GM13977 (cell line): Measurements from ENCODE around the gene MTUS2.

Experiments used
- DNase-seq: peaks from one replicate; pipeline ENCODE4 v3.0.0; 2012; ENCODE audit warnings: low spot score
- CTCF ChIP-seq: IDR thresholded peaks from 2 replicates; pipeline ENCODE4 v1.5.1; 2012; ENCODE audit warnings: mild to moderate bottlenecking, control low read depth; ENCODE audit not compliant: insufficient read depth; ENCODE audit errors: extremely low read depth, missing control alignments
- in situ Hi-C: fragments of 300-500 bp; cut with MboI; formaldehyde crosslinking; loops from one replicate; pipeline ENCODE4 v1.12.0; 2022; ENCODE audit warnings: low sequenced_read_pairs, low pct_unique_long_range_greater_than_20kb, mixed read lengths, inconsistent platforms; ENCODE audit not compliant: unreplicated experiment

Gene MTUS2

DNA sequence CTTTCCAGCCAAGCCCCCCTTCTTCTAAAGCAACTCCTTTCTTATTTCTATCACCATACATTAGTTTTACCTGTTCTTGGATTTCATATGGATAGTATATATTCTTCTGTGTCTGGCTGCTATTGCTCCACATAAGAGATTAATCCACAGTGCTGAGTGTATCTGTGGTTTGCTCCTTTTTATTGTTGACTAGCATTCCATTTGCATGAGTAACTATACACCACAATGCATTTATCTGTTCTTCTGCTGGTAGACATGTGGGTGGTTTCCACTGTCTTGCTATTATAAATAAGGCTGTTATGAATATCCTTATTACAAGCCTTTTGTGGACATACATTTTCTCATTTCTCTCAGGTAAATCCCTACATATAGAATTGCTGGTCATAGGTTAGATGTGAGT is 637.2 kb downstream of the MTUS2 start:
- DNase-seq, result no peak
- no peak for TF ChIP-seq CTCF
- in situ Hi-C loops, result no loop called here

DNA sequence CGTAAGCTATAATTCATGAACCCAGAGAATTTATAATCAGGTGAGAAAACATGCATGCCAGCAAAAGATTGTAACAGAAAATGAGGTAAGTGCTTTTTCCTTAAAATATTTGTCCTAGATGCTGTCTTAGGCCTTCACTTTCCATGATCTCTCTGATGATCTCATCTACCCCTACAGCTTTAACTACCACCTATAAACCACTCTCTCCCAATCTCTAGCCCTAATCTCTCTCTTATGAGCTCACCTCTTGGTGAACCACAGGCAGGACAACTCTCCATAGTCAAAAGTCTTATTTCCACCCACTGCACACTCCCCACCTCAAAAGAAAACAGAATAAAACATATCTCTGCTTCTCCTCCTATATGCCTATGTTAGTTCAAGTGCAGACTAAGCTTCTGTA is 638.3 kb downstream of the MTUS2 start:
- in situ Hi-C loops, result no loop called here
- no peak for DNase-seq
- TF ChIP-seq CTCF, result no peak

- in situ Hi-C loops, result no loop called here
- DNase-seq, result no peak
- no peak for TF ChIP-seq CTCF
These were observed 639.7 kb downstream of the MTUS2 start for GRCh38 chr13:29459813-29460355.

- no peak for TF ChIP-seq CTCF
- DNase-seq, result no peak
- in situ Hi-C loops, result no loop called here
These were observed 644.1 kb downstream of the MTUS2 start for GRCh38 chr13:29464105-29464679.

- no peak for DNase-seq
- in situ Hi-C loops, result no loop called here
- no peak for TF ChIP-seq CTCF
These were observed 645.7 kb downstream of the MTUS2 start for GRCh38 chr13:29465741-29466293.

- in situ Hi-C loops, result no loop called here
- no peak for DNase-seq
- TF ChIP-seq CTCF, result no peak
These were observed 651.4 kb downstream of the MTUS2 start for GRCh38 chr13:29471551-29471950.
